ENCODE measurements around the gene LRRC3.
A peak's percentile ranks its signal among the peaks of the same experiment; 100 is the strongest.

Gene LRRC3

DNA sequence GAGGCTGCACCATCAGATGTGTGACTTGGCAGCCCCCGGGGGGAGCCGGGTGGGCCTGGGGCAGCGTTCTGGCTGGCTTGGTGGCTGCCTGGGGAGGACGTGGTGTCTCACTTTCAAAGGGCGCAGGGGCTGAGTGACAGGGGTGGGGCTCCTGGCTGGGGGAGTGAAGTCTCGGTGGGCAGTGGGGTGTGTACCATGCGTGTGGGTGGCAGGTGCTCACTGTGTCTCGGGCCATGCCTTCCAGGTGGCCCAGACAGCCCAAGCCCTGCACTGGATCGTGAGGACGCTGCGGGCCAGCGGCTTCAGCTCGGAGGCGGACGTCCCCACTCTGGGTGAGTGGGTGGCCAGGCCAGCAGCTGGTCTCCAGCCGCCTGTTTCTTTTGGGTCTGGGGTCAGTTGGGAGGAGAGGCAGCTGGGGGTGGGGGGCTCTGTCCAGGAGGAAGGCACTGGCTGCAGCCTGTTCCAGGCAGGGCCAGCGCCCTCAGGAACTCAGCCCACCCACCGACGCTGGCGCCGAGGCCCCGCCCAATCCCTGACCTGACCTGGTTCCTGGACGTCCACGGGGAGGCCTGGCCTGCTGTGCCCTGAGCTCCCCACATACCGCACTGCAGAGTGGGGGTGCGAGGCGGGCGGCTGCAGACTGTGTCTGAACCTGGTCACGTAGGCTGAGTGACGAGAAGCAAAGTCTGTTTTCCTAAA is 30.6 kb upstream of the LRRC3 start:
- peak; percentile 47 for DNase-seq

DNA sequence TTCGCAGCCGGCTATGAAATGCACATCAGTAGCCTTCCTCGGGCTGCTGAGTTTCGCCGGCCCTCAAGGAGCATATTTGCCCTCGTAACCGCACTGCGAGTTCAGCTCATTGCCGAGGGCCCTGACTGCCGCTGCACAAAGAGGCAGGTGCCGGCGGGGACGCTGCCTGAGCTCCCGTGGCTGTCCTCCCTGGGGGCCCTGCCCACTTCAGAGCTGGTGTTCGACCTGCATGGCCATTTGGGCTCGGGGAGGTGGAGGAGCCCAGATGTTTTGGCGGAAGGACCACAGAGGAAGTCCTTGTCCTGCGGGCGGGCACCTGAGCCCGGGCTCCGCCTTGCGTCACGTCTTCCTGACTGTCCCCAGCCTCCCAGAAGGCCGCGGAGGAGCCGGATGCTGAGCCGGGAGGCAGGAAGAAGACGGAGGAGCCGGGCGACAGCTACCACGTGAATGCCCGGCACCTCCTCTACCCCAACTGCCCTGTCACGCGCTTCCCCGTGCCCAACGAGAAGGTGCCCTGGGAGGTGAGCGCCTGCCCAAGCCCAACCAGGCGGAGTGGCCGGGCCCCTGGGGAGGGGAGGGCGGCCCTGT is 29.9 kb upstream of the LRRC3 start:
- DNase-seq, result peak; percentile 51

DNA sequence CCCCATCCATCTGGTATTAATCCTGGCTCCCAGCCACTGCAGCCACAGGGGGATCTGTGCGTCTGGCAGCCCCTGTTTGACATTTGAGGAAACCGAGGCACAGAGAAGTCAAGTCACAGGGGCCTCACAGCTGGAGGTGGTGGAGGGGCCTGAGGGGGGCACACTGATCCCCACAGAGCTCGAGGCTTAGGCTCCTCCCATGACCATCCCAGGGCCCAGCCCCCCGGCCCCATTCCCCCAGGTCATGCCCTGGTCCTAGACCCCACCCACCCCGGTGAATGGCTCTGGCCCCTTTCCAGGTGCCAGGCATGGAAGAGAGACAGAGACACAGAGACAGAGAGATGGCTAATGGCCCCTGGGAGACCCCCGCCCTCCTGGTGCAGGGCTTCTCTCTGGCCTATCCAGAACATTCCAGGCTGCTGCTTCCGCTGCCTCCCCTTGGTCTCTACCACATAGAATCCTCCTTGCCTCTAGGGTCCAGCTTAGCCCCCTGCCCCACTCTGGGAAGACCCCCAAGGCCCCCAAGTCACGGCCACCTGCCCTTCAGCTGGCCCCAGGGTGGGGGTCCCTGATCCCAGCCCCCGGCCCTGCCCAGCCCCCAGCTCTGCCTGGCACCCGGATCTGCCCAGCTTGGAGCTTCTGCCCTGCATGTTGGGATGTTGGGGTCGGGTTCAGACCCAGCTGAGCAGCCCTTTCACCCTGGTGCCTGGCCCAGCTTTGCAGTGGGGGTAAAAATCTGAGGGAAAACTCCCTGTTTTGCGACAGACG is 29.2 kb upstream of the LRRC3 start:
- DNase-seq, result peak; percentile 43

- DNase-seq, result peak; percentile 47
Observed at GRCh38 chr21:44426663-44427191, 28.6 kb upstream of the LRRC3 start.

GRCh38 chr21:44427241-44428120 is 27.8 kb upstream of the LRRC3 start:
- peak; percentile 36 for DNase-seq

DNA sequence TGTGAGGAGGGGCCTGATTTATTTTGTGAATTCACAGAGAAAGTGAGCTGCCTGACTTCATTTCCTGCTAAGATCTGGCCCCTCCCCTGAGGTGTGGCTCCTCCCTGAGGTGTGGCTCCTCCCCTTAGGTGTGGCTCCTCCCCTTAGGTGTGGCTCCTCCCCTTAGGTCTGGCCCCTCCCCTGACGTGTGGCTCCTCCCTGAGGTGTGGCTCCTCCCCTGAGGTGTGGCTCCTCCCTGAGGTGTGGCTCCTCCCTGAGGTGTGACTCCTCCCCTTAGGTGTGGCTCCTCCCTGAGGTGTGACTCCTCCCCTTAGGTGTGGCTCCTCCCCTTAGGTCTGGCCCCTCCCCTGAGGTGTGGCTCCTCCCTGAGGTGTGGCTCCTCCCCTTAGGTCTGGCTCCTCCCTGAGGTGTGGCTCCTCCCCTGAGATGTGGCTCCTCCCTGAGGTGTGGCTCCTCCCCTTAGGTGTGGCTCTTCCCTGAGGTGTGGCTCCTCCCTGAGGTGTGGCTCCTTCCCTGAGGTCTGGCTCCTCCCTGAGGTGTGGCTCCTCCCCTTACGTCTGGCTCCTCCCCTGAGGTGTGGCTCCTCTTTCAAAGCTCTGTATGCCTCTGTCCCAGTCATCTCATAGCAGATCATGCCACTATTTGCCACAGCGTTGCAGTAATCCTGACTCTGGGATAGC is 26.9 kb upstream of the LRRC3 start:
- peak; percentile 62 for DNase-seq

DNA sequence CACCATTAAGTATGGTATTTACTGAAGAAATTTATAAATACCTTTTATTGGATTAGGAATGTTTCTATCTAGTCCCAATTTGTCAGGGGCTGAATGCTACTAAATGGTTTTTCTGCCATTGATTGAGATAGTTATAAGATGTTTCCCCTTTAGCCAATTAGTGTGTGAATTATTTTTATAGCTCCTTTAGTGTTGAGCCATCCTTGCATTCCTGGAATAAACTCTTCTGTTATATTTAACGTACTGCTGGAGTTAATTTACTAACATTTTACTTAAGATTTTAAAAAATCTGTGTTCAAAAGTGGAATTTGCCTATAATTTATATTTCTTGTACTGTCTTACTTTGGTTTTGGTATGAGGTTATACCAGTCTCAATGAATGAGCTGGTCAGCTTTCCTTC is 25.4 kb upstream of the LRRC3 start:
- DNase-seq, result no peak

GRCh38 chr21:44431300-44431699 is 24.0 kb upstream of the LRRC3 start:
- no peak for DNase-seq

- peak; percentile 50 for DNase-seq
Observed at GRCh38 chr21:44432841-44433790, 22.2 kb upstream of the LRRC3 start.

- DNase-seq, result peak; percentile 26
Observed at GRCh38 chr21:44433791-44434567, 21.3 kb upstream of the LRRC3 start.

DNA sequence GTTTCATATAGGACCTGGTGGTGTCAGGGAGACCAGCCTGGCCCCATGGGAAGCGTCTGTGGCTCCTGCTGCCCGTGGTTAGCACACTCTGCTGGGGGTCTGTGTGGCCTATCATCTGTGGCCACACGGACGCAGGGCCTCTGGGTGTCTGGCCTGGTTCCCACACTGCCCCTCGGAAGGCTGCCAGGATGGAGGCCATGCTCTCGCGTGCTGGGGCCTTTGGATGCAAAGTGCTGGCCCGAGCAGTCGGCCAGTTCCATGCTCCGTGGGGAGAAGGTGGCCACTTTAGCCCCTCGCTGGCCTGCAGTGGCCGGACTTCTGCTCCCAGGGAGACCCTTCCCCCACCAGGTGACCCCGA is 20.8 kb upstream of the LRRC3 start:
- DNase-seq, result peak; percentile 25

- DNase-seq, result peak; percentile 42
Observed at GRCh38 chr21:44434936-44435635, 20.2 kb upstream of the LRRC3 start.

- DNase-seq, result no peak
Observed at GRCh38 chr21:44436111-44436611, 19.1 kb upstream of the LRRC3 start.

DNA sequence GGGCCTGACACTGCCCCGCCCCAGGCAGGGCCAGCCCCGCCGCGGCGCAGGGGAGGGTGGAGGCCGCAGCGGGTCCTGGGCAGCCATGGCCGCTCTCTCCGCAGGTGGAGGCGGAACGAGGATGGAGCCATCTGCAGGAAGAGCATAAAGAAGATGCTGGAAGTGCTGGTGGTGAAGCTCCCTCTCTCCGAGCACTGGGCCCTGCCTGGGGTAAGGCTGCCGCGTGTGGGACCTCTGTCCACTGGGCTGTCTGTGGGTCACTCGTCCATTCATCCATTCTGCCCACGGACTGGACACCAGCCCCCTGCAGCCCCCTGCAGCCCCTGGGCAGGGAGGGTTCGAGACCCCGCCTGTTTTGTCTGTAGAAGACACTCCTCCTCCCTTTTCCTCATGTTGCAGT is 18.4 kb upstream of the LRRC3 start:
- DNase-seq, result peak; percentile 38

DNA sequence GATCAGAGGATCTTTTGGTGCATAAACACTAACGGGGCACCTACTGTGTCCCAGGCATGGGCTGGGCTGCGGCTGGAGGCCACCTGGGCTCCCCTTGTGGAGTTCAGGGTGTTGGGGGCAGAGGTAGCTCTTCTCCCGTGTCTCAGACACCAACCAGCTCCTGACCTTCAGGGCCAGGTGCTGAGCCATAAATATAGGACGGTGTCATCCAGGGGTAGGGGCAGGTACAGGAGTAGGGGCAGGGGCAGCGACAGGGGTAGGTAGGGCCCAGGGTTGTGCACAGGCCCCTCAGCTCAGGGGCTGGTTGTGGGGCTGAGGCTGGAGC is 18.0 kb upstream of the LRRC3 start:
- DNase-seq, result peak; percentile 28

- peak; percentile 41 for DNase-seq
Observed at GRCh38 chr21:44437696-44438431, 17.4 kb upstream of the LRRC3 start.

GRCh38 chr21:44438531-44439210 is 16.6 kb upstream of the LRRC3 start:
- DNase-seq, result peak; percentile 45

DNA sequence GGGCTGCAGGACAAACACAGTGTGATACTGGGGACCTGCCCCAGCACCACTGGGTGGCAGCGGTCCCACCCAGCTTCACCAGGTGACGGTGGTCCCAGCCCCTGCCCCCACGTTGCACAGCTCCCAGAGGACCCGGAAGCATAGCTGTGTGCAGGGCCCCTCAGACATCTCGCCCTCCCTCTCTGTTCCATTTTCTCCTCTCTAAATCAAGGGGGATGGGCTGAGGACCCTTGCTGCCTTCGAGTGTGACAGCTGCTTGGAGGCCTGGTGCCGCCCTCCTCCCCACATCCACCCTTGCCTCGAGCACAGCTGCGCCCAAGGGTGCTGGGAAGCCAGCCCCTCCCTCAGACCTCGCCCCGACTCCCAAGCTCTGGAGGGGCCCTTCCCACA is 16.1 kb upstream of the LRRC3 start:
- DNase-seq, result peak; percentile 42

All from islet precursor cell (in vitro differentiated cells).